Retina (tissue), 1 donor: ENCODE results near the gene KIAA0930.
"Not testable (repeated sequence)": the region's sequence is repeated elsewhere in the genome, so short reads cannot be mapped to it uniquely, and the experiment has no call there.

Experiments used
- DNase-seq: peaks from one replicate; pipeline ENCODE4 v3.0.0-alpha.2; 2016

KIAA0930 gene

DNA sequence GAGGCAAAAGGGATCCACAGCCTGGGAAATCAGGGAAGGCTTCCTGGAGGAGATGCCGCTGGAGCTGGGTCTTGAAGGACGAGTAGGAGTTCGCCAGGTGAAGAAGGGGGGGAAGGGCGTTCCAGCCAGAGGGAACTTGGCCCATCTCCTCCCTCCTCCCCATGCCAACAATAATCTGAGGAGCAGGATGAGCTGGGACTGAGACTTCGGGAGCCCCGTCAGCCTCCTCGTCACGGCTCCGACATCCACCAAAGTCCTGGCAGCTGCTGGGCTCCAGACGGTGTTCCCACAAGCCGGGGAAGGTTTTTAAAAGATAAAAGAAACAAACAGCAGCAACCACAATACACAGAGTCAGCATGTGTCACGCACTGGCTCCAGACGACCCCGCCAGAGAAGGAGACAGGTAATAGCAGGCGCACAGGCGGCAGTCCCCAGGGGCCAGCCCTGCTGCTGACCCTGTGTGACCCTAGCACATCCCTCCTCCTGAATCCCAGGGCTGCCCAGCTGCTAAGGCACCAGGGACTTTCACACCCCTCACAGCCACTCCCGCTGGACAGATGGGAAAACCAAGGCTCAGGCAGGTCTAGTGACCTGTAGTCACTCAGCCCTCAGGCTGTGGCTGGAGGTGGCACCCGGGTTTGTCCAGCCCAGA is 39.7 kb downstream of the KIAA0930 start:
- no peak for DNase-seq

GRCh38 chr22:45200230-45200629 is 40.5 kb downstream of the KIAA0930 start:
- DNase-seq = no peak

GRCh38 chr22:45199723-45200122 is 41.0 kb downstream of the KIAA0930 start:
- no peak for DNase-seq

DNA sequence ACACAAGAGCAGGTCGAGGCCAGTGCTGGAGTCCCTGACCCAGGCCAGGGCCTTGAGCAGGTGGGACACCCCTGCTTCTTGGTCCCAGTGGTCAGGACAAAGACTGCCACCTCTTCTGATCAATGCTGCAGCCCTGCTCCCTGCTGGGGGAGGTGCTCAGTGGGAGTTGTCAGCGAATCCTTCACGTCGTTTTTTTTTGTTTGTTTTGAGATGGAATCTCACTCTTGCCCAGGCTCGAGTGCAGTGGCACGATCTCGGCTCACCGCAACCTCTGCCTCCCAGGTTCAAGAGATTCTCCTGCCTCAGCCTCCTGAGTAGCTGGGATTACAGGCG is 42.3 kb downstream of the KIAA0930 start:
- no peak for DNase-seq

- DNase-seq = no peak
Observed at GRCh38 chr22:45197606-45198462, 42.9 kb downstream of the KIAA0930 start.

- DNase-seq = no peak
Observed at GRCh38 chr22:45196926-45197605, 43.6 kb downstream of the KIAA0930 start.

DNA sequence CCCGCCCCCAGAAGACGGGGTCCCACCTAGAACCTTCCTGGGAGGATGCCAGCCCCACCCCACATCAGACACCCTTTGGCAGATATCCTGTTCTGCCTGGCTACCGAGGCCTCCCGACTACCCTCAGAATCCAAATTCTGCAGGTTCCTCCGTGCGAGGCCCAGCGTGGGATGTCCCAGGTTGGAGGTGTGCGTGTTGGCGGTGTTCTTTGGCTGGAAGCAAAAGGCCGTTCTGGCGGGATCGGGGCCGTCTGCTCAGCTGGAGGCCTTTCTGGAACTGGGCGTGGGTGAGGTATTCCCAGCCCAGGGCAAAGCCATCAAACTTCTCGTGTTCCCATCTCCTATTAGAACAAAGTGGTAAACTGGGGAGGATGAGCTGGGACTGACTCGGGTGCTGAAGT is 44.4 kb downstream of the KIAA0930 start:
- no peak for DNase-seq

GRCh38 chr22:45195616-45196015 is 45.1 kb downstream of the KIAA0930 start:
- no peak for DNase-seq

GRCh38 chr22:45194686-45195085 is 46.0 kb downstream of the KIAA0930 start:
- DNase-seq = no peak

- peak; percentile 34 for DNase-seq
Observed at GRCh38 chr22:45192701-45193187, 48.0 kb downstream of the KIAA0930 start.

GRCh38 chr22:45191746-45192145 is 48.9 kb downstream of the KIAA0930 start:
- DNase-seq = not testable (repeated sequence)

- DNase-seq = no peak
Observed at GRCh38 chr22:45190202-45190872, 50.4 kb downstream of the KIAA0930 start.

- DNase-seq = no peak
Observed at GRCh38 chr22:45188779-45189178, 51.9 kb downstream of the KIAA0930 start.

- DNase-seq = no peak
Observed at GRCh38 chr22:45187891-45188290, 52.8 kb downstream of the KIAA0930 start.

DNA sequence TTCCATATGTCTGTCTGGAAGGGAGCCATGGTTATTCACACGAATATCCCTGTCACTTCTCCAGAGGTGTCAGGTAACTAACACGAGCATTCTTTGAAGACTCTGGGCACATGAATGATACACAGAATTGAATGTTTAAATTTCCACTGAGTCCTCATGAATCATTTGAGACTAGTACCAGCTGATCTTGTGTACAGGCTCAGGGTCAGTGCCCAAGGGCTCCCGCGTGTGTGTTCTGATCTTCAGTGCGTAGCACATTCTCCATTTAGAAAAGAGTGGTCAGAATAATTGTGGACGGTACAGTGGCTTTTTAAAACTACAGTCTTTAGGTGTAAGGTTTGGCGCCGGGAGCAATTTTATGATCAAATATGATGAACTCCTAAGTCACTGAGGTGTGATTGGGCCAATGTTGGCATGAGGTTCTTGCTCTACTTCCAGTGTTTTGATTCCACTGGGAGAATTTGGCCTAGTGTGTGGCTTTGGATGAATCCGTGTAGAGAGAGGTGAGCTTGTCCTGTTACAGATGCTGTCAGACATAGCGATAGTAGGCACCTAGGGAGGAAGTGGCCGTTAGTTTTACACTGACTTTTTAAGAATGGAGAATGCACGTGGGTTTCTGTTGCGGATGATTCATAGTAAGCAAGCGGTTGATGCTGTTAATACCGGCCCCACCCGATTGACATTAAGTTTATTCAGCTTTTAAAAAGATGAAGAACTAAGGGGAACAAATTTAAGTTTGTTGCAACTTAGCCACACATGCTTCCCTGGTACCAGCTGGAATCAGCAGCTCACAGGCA is 54.8 kb downstream of the KIAA0930 start:
- no peak for DNase-seq

- DNase-seq = no peak
Observed at GRCh38 chr22:45183974-45184373, 56.7 kb downstream of the KIAA0930 start.

DNA sequence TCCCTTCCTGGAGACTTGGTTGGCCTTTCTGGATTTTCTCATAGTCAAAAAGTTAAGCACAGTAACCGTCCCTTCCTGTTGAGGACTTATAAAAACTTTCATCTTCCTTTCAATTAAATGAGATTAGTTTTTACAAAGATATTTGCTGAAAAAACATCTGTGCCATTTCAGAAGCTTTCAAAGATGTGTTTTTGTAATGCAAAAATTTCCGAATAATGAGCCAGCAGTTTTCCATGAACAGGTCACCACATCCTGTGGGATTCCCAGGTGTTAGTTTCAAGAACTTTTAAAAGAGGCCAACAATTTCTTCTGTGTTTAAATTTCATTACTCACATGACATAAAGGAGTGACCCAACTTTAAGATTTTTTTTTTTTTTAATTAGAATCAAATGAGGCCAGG is 58.9 kb downstream of the KIAA0930 start:
- DNase-seq = no peak

GRCh38 chr22:45181240-45181639 is 59.5 kb downstream of the KIAA0930 start:
- no peak for DNase-seq

DNA sequence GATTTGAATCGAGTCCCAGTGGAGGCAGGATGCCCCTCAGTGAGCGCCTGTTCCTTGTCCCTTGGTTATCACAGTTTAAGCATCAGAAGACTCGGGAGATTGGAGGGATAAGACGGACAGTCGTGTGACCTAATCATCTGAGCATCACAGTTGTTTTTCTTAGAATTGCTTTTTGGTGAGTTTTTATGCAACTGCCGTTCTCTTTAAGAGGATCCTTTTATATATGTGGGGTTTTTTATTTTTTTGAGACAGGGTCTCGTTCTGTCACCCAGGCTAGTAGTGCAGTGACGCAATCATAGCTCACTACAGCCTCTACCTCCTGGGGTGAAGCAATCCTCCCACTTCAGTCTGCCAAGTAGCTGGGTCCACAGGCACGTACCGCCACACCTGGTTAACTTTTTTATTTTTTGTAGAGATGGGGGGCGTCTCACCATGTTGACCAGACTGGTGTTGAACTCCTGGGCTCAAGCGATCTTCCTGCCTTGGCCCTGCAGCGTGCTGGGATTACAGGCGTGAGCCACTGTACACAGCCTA is 60.5 kb downstream of the KIAA0930 start:
- DNase-seq = no peak

DNA sequence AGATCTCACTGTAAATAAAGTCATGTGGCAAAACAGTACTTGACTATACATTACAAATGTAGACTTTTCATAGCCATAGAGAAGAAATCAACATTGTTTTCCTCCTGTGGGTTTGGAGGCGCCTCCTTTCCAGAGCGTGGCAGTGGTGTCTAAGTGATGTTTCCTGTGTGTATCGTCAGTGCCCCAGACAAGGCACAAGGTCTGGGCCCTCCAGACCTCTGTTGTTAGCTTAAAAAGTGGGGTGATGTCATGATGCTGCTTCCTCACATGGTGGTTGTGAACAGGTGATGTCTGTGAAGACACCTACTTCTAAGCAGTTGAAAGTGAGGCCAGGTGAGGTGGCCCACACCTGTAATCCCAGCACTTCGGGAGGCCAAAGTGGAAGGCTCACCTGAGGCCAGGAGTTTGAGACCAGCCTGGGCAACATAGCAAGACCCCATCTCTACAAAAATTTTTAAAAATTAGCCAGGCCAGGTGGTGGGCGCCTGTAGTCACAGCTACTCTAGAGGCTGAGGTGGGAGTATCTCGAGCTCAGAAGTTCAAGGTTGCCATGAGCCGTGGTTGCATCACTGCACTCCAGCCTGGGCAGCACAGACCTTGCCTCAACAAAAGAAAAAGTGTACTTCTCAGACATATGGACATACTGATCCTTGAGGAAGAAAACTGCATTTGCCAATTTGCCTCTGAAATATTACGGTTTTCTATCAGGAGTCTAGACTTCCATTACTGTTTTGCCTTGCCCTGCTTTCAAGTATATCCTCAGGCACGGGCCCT is 61.2 kb downstream of the KIAA0930 start:
- no peak for DNase-seq

DNA sequence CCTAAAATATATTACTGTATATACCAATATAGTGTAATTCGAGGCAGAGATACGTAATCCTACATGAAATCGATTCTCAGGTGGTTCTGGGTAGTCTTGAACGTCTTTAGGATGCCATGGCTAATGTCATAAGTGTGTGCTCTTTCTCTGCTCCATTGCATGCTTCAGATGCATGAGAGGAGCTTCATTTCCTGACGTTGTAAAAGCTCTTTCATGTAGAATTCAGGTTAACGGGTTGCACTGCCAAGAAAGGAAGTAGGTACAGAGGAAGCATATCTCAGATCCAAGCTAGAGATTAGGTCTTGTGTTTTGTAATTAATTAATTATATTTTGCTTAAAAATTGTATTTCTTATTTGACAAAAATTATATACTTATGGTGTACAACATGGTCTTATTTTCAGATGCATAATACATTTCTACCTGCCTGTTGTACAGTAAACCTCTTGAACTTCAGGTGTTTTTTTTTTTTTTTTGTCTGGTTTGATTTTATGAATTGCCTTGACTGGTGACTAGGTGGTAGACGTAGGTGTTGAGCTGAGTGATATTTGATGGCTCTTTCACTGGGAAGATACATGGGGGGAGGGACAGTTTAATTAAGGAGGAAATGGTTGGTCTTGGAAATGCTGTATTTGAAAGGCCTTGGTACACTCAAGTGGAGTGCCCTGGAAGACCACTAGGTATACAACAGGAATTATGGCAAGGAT is 67.7 kb downstream of the KIAA0930 start:
- DNase-seq = no peak
